G401.6 (cell line): ENCODE data around the gene CCNYL1.
A peak's percentile ranks its signal among the peaks of the same experiment; 100 is the strongest.
"Not testable (repeated sequence)": the region's sequence is repeated elsewhere in the genome, so short reads cannot be mapped to it uniquely, and the experiment has no call there.

Experiments used
- FAIRE-seq: peaks from 2 replicates; lab custom pipeline; 2012; peaks lifted over from hg19 to GRCh38; lab: Jason Lieb, UNC

The CCNYL1 gene

DNA sequence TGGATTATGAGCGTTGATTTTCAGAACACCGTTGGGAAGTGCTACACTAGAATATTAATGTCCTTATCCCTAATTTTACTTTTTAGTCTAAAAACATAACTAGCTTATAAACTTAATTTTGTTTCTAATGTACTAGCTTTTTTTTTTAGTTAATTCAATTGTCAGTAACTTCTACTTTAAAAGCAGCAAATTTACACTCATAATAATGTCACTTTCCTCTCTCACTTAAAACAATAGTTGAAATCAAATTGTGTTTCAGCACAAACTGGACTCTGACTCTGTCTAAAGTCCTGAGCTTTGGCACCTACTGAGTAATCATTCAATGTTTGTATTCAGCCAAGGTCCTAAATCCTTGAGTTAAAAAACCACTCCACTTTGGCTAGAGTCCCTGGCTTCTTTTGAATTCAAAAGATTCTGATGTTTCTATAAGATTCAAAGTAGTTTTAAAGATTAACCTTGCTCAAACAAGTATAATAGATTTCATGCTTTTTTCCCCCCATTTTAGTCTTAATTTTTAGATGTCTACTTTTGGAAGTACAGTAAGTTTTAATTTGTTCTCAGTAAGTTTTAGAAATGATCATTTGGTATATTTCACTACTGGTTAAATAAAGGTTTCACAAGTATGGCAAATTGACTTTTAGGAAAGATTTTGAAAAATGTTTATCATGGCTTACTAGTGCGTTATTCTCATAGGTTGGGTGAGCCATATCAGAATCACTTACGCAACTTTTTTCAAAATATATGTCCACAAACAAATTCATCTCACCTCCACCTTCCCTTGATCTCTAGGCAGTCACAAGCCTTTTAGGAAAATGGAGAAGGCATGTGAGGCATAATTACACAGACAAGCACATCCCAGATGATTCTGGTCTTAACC, 23.4 kb downstream of the CCNYL1 start:
- peak; percentile 42 for FAIRE-seq

DNA sequence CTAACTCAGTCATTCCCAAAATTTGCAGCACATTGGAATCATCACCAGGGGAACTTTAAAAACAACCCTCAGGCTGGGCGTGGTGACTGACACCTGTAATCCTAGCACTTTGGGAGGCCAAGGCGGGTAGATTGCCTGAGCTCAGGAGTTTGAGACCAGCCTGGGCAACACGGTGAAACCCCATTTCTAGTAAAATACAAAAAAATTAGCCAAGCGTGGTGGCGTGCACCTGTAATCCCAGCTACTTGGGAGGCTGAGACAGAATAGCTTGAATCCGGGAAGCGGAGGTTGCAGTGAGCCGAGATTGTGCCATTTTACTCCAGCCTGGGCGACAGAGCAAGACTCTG, 24.0 kb downstream of the CCNYL1 start:
- not testable (repeated sequence) for FAIRE-seq

DNA sequence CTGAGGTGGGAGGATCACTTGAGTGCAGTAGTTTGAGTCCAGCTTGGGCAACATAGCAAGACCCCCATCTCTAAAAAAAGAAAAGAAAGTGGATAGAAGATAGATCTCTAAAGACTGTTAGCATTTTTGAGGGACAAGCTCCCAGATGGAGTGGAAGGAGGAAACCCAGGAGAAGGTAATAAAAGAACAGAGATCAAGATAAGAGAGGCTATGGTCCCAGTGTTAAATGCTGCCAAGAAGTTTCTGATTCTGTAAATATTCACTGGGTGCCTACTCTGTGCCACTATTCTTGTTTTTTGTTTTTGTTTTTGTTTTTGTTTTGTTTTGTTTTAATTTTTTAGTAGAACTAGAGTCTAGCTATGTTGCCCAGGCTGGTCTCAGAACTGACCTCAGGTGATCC, 32.1 kb downstream of the CCNYL1 start:
- FAIRE-seq = no peak

DNA sequence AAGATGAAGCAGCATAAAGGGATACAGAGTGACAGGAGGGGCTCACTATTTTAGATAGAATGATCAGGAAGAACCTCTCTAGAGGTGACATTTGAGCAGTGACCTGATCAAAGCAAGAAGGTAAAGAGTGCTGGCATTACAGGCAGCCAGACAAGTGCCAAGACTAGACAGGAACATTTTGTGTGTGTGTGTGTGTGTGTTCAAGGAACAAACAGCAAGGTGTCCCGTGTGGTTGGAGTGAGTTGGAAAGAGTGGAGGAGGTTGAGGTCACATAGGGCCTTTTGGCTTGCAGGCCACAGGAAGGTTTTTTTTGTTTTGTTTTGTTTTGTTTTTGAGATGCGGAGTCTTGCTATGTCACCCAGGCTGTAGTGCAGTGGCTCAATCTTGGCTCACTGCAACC, 32.6 kb downstream of the CCNYL1 start:
- no peak for FAIRE-seq

DNA sequence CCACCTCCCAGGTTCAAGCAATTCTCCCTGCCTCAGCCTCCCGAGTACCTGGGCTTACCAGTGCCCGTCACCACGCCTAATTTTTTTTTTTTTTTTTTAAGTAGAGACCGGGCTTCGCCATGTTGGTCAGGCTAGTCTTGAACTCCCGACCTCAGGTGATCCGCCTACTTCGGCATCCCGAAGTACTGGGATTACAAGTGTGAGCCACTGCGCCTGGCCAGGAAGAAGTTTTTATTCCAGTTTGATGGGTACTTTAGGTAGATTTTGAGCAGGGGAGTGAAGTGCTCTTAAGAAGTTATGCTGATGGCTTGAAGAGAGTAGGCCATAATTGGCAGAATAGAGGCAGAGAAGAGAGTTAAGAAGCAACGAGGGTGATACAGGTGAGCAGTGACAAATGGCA, 33.0 kb downstream of the CCNYL1 start:
- no peak for FAIRE-seq

DNA sequence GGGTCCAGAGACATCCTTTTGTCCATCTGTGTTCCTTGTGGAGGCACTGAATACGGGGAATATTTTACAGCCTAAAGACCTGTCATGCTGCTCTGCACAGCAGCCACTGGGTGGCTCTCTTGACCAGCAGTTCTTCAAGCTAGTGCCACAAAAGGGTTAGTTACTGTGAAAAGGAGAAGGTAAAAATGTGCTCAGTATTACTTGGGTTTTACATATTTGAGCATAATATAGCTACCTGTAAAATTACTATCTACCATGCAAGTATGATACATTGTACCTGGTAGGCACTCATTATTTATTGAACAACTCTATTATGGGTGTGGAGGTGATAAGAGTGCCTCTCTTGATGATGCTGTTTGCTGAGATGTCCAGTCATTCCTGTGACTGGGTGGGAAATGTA, 34.7 kb downstream of the CCNYL1 start:
- FAIRE-seq = peak; percentile 91

DNA sequence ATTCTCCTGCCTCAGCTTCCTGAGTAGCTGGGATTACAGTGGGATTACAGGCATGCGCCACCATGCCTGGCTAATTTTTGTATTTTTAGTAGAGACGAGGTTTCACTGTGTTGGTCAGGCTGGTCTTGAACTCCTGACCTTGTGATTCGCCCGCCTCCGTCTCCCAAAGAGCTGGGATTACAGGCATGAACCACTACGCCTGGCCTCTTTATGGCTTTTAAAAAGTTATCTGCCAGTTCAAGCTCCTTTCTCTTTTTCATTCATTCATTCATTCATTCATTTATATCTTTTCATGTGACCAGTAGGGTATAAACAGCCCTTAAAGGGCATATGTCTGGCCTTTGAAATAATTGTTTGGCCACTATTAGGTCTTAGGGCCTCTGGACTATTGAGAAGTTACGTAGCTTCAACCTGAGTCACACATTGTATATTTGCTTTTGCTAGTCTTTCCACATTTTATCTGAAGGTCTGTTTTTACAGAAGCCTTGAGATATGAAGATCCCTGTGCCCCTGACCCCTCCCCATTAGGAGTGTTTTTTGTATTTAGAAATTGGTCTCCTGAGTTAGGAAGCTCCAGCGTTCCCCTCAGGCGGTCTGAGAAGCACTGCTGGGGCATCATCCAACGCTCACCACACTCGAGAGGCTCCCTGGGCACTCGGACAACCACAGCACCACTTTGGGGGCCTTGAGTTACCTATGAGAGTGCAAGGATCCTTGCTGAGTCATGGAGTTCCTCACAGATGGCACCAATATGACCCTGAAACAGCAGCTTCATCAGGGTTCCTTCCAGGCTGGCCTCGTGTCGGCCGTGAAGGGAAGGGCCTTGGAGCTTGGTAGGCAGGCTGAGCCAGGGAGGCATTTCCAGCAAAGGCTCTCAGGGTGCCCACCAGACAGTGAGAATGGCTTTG, 36.5 kb downstream of the CCNYL1 start:
- no peak for FAIRE-seq

DNA sequence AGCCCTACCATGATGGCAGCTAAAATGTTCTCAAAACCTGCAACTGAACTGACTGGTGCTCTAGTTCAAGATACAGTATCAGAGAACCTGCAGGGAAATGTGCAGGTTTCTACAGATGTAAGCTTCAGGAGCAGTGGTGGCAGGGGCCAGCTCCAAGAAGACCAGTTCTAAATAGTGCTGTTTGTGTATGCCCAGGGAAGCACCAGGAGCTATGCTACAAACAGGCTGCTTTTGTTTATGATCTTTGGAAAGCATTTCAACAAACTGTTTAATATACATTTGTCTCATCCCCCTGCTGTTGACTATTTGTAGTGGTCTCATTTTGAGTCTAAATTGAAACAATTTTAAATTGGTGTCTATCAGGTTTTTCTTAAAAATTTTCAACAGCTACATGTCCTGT, 37.6 kb downstream of the CCNYL1 start:
- FAIRE-seq = no peak

DNA sequence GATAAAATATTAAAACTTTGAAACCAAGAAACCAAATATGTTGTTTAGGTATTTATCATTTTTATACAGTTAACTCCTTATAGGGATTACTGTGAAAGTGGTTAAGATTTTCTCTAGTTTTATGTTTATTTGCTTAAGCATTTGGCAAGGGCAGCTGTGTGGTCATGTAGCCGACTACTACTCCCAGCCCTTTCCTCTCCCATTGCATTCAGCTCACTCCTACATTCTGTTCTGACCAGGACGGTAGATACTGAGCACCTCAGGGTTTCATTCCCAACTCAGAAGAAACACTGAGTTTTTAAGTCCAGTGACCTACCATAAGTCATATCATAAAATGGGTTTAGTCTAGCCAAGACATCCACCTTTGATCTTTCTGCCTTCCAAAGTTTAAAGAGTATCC, 38.4 kb downstream of the CCNYL1 start:
- no peak for FAIRE-seq

DNA sequence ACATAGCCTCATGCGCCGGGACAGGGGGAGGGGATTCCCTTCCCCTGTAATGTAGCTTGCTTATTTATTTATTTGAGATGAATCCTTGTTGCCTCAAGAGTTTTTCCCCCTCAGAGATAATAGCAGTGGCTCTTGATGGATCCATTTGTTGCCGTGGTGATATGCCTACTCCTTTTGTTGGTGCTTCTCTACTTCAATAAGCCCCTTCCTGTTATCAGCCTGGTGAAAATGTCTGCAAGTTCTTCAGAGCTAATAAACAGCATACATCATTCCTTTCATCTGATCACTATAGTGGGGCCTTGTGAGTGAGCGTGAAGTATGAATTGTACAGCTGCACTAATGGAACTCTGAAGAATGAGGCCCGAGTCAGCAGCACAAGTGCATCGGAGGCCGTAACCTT, 38.9 kb downstream of the CCNYL1 start:
- no peak for FAIRE-seq

DNA sequence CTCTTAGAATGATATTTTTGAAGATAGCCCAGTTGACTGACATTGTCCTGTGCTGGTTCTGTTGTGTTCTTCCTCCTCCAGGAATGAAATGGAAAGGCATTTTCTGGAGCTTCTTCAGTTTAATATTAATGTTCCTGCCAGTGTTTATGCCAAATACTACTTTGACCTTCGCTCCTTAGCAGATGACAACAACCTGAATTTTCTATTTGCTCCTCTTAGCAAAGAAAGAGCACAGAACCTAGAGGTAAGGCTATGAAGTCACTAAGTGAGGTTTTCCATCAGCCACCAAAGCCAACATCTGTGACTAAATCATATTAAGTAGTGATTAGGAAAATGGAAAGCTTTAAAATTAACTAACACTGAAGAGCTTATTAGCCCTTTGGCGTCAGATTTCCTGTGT, 39.4 kb downstream of the CCNYL1 start:
- no peak for FAIRE-seq

DNA sequence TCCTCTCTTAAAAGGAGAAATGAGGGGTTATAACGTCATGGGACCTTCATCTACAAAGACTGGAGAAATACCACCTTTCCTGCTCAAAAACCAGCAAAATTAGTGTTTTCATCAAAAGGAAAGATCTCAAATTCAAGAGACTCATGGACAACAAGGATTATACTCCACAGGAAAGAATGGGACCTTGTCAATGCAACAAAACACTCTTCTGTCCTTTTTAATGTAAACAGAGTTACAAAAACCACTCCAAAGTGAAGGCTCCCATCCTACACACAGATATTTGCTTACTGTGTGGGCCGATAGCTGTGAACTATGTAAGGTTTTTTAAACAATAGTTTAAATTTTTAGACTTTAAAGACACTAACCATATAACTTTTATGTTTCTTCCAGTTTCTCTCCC, 42.2 kb downstream of the CCNYL1 start:
- FAIRE-seq = not testable (repeated sequence)

DNA sequence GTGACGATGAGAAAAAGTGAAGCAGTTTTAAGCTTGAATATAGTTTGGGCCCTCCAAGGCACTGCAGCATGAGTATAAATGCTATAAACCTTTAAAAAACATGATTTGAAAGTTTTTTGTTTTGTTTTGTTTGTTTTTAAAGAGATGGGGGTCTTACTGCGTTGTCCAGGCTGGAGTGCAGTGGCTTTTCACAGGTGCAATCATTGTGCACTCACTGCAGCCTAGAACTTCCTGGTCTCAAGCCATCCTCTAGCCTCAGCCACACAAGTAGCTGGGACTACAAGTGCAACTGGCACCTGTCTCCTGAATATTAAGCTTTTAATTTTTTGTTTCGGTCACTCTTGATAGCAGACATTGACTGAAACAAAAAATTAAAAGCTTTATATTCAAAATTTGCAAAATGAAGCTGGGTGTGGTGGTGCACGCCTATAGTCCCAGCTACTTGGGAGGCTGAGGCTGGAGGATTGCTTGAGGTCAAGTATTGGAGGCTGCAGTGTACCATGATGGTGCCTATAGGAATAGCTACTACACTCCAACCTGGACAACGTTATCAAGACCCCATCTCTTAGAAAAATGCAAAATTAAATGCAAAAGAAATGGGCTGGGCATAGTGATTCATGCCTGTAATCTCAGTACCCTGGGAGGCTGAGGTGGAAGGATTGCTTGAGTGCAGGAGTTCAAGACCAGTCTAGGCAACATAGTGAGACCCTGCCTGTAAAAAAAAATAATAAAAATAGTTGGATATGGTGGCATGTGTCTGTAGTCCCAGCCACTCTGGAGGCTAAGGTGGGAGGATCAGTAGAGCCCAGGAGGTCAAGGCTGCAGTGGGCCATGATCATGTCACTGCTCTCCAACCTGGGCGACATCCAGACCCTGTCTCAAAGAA, 43.3 kb downstream of the CCNYL1 start:
- FAIRE-seq = no peak

DNA sequence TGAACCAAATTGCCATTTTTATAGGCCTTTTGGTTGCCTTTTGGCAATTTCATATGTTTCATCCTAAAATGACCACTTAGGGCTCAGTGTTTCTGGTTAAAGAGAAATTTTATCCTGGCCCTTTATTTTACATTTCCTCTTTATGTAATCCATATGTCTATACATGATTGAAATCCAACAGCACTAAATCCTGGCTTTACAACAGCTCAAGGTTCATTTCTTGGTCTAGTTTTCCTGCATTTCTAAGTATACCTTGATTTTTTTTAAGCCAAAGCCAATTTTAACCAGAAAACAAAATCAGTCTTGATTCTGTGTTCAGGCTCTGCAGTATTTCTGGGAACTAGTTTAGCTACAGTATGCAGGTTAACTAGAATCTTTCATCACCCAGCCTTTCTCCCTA, 46.6 kb downstream of the CCNYL1 start:
- FAIRE-seq = no peak

DNA sequence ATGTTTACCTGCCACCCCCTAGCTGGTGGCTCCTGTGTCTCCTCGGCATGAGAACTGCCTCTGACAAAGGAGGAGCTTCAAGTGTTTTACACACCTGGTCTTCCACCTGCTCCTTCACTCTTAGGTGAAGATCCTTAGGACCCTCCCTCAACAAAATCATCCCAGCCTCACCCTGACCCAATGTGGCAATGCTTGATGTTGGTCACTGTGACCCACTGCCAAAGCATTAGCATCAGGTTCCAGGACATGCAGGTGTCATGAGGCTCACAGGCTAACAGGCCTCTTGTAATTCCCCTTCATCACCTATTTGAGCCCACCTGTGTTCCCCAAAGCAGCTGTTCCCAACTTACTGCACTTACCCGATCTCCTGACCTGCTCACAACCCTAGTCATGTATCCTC, 48.5 kb downstream of the CCNYL1 start:
- no peak for FAIRE-seq

DNA sequence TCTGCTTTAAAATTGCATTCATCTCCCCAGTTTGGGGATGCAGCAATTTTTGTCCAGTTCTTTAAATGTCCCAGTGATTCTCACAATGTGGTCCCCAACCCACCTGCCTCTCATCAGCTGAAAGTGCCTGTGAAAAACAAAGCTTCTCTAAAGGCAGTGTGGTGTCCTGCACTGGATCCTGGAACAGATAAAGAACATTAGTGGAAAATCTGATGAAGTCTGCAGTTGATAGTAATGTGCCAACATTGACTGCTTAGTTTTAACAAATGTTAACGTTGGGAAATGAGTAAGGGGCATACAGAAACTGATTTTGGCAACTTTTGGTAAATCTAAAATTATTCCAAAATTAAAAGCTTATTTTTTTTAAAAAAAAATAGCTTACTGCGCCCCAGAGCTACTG, 49.0 kb downstream of the CCNYL1 start:
- FAIRE-seq = no peak

DNA sequence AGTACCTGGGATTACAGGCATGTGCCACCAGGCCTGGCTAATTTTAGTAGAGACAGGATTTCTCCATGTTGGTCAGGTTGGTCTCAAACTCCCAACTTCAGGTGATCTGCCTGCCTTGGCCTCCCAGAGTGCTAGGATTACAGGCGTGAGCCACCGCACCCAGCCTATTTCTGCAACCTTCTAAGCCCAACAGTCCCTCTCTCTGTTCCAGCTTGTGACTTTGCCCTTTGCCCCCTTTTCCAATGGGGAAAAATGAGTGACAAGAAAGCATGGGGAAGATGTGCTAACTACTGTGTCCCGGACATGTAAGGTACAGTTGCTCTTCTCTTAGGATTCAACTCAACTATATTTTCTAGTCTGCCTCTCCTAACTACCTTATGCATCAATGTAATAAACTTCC, 50.0 kb downstream of the CCNYL1 start:
- not testable (repeated sequence) for FAIRE-seq

DNA sequence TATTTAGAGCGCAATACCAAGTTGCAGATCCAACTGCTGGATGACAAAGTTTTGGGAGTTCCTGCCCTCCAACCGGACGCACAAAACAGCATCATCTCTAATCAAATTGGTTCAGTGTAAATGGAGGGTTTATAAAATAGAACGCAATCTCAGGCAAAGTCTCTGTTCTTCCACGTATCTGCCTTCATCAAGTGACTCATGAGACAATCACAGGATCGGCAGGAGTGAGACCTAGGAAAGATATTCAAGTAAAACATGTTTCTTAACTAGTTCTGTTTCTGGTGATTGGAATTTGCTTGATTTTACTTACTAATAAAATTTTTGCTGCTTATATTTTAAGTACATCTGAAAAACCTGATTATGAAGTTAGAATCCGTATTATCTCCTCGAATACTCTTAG, 50.7 kb downstream of the CCNYL1 start:
- no peak for FAIRE-seq

DNA sequence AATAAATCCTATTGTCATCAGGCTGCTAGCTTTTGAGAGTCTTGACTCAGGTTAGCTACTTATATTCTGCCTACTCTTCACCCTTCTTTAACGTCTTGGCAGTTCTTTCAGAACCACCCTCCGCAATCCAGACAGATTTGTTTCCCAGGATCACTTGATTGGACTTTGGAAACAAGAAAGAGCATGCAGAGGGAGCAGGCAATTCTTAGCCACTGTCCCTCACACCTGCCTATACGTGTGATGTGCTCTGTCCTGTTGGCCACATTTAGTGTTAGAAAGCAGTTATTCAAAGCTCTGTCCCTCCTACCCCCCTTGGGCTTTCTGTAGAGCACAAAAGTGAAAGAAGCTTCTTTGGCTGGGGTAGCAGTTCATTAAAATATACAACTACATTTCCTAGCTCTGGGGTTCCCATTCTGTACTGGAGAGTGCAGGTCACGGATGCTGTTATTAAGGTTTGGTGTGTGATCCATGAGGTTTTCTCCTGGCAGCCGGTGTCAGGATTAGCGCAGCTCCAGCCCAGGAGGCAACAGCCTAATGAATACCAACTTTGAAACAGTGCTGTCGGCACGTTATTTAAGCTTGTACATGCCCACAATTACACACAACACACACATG, 52.0 kb downstream of the CCNYL1 start:
- no peak for FAIRE-seq

DNA sequence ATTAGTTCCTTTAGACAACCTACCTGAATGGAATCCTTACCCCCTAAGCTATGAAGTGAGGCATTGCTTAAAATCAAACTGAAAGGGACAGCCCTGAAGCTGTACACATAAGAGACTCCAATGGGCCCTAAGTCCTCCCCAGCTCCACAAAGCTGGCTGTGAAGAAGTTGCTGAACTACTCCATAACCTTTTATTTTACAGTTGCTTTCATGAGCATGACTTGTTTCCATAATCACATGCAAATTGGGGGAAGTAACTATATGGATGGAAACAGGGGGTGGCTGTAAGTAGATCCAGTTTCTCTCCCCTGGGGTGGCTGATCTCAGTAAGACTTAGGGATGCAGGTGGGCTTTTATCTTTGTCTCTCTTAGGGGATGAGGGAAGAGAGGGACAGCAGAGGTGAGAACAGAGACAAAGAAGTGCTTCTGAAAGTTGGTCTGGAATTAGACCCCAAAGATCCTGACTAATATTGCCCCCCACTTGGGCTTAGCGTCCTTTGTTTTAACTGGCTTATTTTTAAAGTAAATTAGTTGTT, 52.7 kb downstream of the CCNYL1 start:
- FAIRE-seq = no peak

DNA sequence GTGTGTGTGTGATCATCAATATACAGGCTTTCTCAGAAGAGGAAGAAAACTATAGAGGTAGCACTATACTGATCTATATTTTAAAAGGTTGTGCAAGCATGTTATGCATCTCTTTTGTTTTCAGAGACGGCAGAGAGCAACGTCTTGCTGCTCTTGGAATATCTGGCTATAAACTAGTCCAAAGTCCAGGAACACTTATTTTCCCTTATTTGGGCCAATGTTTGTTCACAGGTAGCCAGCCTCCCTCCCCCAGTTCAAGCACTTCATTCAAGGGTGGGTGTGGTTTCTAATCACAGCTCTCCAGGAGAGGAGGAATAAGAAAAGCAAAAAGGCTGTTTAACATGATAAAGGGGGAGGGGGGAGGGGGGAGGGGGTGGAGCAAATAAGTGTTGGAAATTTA, 54.1 kb downstream of the CCNYL1 start:
- FAIRE-seq = no peak

DNA sequence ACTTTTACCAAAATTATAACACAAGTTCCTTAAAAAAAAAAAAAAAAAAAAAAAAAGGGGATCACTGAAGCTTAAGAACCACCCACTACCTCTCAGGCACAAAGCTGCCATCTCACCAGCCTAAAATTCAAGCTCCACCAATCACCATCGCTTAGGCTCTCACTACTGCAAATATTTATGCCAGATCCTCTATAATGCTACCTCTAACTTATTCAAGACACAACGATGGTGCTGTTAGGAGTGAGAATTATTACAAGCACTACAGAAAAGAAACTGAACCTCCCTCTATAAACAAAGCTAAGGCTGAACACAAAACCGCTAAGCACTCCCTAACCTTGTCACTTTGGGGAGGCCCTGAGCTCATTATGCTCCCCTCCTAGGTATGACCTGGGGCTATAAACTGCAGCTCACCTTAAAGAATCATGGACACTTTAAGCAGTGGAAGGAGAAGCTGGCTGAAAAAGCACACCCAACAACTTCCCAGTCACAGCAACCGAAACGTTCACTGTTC, 54.7 kb downstream of the CCNYL1 start:
- no peak for FAIRE-seq
